Activated CD4-positive, alpha-beta T cell treated with anti-CD3 and anti-CD28 coated beads, Interleukin-2, Interleukin-4, amounts not matched to agents 100 ng/mL and 50 ng/mL, durations not matched to agents 16 hours and 8 hours (primary cell): ENCODE results near the gene PTPRE.

ENCODE experiments used
- DNase-seq: peaks from one replicate; pipeline ENCODE4 v3.0.0-alpha.2; 2020; ENCODE audit warnings: low spot score

PTPRE gene

DNA sequence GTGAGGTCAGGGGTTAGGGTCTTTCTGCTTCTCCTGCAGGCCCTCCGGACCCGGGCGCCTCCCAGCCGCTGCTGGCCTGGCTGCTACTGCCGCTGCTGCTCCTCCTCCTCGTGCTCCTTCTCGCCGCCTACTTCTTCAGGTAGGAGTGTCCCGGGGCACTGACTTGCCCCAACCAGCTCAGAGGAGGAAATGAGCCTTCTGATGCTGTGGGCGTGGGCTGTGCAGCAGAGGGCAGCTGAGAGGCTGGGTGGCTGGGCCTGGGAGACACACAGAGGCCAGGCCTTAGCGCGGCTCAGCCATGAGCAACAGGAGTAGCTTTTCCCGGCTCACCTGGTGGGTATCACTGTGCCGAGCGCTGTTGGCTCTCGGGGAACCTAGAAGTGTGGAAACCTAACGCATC is 140.4 kb downstream of the PTPRE start:
- peak; percentile 93 for DNase-seq

DNA sequence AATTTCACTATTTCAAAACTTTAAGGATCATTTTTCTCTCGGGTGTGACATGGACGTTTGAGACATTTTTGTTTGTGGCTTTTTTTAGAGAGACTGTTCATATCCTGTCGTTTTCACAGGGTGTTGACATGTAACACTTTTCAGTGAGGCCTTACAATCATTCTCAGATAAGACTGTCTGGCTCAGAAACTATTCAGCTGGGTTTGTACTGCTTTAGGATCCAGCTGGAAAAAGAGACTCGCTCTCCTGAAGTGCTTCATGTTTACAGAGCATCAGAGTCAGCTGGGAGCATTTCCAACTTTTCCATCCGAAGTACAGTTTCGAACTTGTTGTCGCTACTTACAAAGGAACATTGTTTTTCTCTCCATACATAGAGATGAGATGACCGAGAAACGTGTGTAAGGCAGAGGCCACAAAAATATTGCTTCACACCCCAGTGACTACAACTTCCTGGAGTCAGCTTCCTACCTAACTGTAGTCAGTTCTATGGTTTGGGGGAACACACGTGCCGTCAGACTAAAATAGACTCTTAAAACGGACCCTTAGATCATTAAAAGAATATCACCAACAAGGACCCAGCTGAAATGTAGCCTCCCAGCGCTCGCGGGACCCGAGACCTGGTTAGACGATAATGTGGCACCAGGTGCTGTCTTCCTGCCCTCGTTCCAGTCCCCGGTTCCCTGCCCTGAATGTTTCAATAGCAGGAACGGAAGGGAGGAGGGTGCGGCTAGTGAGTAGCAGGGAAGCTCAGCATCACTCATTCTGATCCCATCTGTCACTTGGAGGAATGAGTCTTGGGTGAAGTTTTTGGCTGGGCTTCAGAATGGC is 141.3 kb downstream of the PTPRE start:
- DNase-seq = peak; percentile 69

DNA sequence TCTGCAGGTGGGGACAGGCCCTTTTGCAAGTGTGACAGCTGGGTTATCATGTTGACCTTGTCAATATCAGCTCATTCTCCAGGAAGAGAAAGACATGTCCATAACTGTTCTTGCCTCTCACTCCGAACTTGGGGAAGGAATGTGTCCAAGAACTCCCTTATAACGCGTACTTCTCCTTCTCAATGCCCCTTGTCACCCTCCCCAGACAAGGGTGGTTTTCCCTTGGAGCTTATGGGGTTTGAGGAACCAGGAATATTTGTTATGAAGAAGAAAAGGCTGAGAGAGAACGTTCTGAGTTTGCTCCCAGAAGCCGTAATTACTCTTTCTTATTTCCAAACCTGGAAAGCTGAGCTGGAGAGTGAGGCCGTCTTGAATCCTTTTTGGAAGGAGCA is 141.9 kb downstream of the PTPRE start:
- no peak for DNase-seq

DNA sequence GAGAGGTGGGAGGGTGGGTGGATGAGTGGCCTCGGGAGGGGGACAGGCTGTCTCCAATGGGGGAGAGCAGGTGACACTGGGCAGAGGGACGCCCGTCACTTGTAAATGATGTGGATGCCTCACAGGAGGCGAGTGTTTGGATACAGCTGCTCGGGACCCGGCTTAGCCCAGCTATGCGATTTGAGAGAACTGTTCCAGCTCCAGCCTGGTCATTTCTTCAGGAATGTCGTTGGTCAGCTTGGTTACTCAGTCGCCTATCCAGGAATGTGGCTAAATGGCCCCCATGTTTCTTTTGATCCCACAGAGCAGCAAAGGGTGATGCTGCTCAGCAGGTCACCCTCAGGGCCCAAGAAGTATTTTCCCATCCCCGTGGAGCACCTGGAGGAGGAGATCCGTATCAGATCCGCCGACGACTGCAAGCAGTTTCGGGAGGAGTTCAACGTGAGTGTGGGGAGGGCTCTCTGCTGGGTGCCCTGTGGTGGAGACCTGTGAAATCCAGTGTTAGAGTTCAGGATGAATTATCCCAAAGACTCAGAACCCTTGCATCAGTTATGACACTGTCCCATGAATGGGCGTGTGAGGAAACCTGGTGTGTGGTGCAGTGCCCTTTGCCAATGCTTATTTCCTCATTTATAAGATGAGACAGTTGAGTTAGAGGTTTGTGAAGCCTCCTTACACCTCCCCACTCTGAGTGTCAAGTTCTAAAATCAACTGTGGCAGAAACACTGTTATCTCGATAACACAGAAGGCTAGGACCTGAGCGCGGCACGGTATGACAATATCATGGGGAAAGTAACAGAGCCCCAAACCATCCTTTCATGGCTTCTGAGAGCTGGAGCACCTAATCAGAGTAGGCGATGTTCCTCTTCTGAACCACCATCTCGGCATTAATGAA is 142.6 kb downstream of the PTPRE start:
- DNase-seq = no peak

DNA sequence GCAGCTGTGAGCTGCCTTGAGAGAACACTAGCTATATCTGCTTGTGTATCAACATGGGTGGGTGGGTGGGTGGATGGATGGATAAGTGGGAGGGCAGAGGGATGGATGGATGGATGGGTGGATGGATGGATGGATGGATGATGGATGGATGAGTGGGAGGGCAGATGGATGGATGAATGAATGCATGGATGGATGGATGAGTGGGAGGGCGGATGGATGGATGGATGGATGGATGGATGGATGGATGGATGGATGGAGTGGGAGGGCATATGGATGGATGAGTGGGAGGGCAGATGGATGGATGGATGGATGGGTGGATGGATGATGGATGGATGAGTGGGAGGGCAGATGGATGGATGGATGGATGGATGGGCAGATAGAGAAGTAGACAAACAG is 143.2 kb downstream of the PTPRE start:
- DNase-seq = no peak

DNA sequence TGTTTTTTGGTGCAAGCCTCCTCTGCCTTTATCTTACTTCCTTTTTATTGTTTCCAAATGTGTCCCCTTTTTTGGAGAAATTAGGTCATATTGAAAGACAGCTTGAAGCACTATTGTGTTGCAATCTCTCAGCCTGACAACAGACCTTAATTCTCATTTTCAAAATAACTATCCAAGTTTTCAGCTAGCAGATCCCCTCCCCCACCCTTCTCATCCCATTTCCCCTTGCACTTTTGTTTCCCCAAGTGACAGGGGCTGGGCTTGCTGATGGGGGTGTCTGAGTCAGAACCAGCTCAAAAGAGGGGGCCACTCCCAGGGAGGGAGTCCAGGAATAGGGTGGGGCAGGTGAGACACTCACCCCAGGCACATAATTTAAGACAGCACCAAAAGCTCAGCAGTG is 144.0 kb downstream of the PTPRE start:
- no peak for DNase-seq

DNA sequence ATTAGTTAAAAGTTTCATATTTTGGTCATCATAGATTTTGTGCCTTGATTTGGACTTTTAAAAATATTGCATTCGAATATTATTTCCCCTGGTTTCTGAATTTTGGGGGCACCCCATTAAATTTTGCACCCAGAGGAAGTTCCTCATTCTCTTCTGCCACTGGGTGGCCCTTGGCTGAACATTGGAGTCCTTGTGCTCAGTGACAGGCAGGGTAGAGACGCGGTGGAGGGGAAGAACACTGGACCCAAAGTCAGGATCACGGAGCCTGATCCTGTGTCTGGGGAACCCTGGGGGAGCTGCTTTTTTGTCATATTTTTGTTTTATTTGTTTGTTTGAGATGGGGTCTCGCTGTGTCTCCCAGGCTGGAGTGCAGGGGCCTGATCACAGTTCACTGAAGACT is 144.6 kb downstream of the PTPRE start:
- DNase-seq = no peak

DNA sequence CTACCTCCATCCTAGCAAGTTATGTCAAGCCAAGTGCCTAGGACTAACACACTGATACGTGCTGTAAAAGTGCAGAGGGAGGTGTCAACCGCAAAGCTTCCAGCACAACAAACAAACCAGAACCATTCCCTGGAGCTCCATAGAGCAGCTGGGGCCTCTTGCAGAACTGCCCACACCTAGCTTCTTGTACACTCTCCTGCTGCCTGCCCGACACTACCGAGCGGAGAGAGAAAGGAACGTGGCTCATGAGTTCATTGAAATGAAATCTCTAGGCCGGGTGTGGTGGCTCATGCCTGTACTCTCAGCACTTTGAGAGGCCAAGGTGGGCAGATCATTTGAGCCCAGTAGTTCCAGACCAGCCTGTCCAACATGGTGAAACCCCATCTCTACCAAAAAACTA is 145.8 kb downstream of the PTPRE start:
- DNase-seq = no peak

DNA sequence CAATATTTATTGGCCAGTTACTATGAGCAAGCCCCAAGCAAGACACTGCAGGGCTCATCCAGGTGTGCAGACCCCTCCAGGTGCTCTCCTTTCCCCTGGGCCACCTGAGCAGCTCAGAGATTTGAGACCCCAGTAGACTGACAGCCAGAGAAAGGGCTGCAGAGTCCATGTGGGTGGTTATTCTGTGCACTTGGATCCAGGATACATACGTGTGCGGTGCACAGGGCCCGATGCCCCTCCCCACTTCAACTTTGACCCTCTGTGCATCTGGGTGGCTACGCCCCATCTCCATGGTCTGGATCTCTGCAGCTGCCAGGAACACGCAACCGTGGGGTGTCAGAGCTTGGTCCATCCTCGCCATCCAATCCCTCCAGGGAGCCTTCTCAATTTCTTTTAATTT is 146.5 kb downstream of the PTPRE start:
- DNase-seq = no peak

DNA sequence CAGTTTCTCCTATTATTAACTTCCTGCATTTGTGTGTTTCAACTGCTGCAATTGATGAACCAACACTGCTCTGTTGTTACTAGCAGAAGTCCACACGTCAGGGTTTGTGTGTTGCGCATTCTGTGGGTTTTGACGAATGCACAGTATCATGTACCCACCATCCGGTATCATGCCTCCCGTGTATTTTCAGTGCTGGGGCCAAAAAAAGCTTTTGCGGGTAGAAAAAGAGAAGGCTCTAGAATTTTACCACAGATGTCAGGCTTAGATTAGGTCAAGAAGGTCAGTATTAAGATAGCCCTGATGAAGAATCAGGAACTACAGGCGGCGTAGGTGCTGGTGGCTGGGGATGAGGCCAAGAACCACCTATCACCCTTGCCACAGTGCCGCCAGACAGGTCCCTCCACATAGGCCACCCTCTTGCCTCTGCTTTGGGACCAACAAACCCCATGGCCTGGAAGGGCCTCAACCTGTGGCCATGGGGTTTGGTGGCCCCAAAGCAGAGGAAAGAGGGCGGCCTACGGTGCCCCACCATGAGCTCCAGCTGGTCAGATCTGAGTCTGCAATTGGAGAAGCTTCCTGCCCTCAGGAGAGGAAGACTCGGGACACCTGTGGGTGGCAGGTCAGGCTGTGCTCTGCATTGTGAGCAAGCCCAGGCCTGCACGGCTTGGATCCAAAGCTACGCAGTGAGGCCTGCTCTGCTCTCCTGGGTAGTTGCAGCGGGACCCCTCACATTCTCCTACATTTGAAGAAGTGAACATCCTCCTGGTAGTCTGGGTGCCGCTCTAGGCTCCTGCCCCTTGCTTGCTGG is 147.5 kb downstream of the PTPRE start:
- DNase-seq = no peak

DNA sequence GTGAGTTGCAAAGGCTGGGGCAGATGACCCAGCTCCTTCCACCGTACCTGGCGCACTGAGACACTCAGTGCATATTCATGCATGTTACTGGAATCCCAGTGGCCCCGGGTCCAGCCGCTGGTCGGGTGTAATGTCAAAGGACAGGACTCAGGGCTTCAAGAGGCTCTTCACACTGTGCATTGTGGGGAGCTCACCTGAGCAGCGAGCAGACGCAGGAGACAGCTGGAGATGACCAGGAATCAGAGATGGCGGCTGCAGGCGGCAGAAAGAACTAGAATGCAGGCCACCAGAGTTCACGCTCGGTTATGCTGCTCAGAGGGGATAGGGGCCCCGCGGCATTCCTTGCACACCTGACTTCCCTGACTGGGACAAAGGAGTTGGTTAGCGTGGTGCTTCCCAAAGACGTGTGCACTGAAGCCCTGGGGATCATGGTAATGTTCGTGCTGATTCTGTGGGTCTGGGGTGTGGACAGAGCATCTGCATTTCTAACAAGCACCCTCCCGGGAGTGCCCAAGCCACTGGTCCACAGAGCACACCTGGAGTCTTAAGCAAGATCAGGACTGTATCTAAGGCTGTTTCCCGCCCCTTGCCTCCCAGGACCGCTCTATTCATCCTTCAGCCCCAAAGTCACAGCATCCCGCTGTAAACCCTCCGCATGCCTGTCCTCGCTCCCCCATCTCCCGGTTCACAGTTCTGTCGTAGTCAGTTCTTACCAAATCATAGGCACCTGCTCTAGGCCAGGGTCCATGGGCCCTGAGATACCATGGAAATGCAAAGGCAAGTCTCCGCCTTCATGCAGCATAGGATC is 148.4 kb downstream of the PTPRE start:
- DNase-seq = no peak

DNA sequence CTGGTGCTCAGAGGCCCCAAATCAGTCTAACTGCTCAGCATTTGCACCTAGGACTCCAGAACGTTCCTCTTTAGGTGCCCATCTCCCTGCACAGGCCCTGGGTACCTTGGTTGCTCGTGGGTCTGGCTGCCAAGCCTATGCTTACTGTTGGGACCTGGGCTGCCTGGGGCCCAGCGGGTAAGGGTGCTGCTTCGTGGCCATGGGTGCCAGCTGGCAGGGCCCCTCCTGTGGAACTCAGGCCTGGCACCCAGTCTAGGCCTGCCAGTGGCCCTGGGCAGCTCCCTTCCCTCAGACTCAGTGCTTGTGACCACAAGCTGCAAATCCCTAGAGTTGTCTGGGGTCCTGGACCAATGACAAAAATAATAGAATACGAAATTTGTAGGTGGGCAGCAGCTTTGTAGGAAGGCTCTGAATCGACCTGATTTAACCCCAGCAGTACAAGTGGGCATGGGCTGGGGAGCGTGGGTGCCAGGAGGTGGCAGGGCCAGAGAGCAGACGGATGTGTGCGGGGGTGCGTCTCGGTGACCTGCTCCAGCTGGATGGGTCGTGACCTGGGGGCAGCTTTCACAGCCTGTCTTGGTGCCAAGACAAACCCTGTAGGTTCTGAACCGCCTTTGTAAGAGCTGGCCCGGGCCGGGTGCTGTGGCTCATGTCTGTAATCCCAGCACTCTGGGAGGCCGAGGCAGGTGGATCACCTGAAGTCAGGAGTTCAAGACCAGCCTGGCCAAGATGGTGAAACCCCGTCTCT is 149.6 kb downstream of the PTPRE start:
- no peak for DNase-seq

DNA sequence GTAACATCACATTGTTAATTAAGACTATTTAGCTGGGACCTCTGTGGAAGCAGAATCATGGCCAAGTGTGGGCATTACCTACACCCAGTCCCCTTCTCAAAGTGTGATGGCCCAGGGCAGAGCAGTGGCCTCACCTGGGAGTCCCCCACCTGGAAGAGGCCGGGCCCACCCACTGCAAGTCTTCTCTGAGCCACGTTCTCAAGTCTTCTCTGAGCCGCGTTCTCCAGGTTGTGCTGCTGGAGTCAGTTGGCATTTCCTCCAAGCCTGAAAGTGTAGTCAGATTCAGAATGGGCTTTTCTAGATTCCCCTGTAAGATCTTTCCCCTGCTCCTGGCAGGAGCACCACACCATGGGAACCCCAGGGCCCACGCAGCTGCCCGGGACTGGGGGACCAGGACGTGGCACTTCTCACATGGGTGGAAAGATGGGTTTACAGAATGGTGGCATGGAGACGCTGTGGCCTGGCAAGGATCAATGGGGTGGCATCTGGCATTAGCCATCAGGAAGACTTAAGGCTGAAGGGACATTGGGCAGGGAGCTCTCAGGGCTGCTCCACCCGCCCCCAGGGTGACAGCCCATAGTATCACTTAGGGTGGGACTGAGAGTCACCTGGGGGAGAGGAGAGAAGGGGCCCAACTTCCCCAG is 151.3 kb downstream of the PTPRE start:
- DNase-seq = no peak

DNA sequence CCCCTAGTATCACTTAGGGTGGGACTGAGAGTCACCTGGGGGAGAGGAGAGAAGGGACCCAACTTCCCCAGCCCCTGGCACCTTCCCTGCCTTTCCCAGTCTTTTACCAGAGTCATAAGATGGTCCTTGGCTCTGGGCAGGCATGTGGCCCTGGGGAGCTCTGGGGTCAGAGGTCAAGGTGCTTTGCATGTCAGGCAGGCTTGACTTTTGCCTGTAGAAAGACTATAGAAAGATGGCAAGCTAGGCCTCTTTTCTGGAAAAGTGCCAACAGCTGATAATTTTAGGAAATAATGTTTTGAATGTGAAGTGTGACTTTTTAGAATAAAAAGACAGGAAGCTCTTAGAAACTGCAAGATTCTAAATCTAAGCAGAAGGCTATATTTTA is 151.8 kb downstream of the PTPRE start:
- no peak for DNase-seq

DNA sequence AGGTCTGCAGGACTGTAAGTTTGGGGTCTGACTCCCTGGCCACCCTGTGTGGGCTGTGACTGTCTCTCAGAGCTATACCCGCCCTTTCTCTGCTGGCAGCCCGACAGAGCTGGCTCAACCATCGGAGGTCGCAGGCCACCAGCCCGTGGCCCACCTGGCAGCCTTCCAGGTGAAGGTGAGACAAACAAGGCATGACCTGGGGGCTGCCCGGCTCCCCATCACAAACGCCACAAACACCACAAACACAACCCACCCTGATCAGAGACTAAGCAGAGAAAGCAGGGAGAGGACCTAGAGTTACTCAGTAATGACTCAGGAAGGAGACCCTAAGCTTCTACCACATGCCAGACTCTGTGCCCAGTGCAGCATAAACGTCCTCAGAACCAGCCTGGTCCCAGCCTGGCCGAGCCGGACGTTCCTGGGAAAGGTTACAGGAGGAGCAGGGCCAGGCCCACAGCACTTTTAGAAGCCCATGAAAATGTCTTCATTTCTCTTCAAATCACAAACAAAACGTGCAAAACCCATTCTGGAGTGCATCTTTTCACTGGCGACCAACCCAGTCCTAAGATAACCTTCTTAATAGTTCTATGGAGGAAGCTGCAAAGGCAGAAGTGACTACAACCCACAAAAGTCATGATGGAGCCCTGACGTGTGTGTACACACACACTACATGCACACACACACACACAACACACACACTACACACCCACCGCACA is 152.5 kb downstream of the PTPRE start:
- DNase-seq = no peak

DNA sequence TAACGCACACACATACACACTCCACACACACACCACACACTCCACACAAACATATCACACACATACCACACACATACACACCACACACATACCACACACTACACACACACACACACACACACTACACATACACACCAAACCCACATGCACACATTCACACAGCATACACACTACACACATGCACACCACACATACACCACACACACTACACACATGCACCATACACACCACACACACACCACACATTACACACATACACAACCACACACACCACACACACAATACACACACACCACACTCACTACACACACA is 153.0 kb downstream of the PTPRE start:
- no peak for DNase-seq

DNA sequence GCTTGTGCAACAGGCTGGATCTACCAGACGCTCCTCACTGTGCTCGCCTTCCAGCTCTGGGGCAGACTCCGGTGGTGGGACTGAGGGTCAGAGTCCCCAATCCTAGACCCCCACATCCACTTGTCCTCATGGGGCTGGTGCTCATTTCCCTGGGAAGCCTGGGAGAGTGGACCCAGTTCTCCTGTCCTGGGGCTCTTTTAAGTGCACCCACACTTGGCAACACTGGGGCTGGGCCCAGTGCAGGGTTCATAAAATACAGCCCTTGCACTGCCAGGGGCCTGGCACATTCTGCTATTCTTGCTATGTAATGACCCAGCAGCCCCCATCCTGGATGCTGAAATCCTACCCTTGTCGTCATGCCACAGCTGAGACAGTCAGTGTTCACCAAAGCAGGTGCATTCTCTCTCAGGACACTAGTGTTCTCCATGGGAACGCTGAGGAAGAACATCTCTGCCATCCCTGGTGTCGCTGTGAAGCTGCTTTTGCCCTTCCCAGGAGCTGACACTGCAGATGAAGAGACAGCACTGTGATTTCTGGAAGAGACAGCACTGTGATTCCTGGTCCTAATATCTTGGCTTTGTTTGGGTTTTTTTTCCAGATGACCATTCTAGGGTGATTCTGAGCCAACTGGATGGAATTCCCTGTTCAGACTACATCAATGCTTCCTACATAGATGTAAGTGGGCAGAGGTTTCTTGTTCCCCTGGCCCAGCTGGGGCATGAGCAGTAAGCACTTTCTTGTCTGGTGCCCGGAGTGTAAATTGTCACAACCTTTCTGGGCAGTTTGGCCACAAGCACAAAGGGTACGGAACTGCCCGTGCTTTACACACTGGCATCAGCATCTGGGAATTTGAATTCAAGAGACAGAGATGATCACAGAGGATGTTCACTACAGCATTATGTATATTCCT is 153.7 kb downstream of the PTPRE start:
- DNase-seq = no peak

DNA sequence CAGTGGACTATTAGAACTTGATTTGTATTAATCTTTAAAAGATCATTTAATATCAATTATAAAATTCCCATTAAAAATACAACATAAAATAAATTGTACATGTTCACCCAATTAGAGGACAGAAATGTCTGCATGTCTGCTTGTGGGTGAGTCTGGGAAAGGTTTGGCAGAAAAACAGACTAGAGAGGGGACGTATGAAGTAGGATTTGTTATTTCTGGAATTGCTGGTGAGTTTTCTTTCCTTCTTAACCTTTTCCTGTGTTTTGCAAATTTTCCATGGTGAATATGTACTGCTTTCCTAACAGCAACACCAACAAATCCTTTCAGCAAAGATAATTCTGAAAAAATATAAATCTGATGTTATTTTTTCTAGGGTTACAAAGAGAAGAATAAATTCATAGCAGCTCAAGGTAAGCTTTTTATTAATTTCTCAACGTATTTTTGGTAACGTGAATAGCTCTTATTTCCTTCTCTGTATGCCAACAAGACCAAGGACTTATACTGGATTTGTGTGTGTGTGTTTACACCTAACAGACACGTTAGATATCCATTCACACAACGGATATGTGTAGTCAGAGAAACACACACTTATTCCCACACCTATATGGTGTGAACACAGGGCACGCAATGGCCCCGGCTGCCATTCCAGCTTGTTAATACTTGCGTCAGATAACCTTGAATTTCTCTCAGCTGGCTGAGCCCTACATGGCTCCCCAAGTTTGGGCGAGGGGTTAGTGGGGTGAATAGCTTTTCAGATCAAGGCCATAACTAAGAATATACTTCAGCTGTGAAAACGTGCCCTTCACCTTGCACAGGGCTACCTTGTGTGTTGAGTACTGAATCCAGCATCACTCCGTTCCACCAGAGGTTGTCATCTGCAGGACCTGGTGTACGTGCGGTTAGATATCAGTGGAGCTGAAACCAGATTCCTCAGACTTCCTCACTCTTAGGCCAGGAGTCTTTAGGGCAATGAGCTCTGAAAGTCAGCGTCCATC is 154.7 kb downstream of the PTPRE start:
- no peak for DNase-seq
